GM23338 (cell line): ENCODE measurements around the gene NUFIP2. TPM values are rescaled to one million over a fixed set of nuclear protein-coding genes. Genes with fewer than 3 reads are reported as not detected.

Source experiments
- ATAC-seq: fragments of 200-7000 bp; cut with Tn5 transposase; 3 replicates; pipeline ENCODE4 v1.9.1; 2020
- DNase-seq: peaks from one replicate; pipeline ENCODE4 v3.0.0-alpha.2; 2015; ENCODE audit warnings: low spot score
- H2AFZ ChIP-seq: fragments of 200-600 bp; sonication (generic); 2 replicates; pipeline ENCODE4 v1.8.0; 2016; ENCODE audit warnings: antibody characterized with exemption, mild to moderate bottlenecking, moderate library complexity
- H3F3A ChIP-seq: fragments of 200-600 bp; sonication (generic); replicated peaks from 2 replicates; pipeline ENCODE4 v1.8.0; 2017; ENCODE audit warnings: antibody characterized with exemption, mixed run types, low read depth
- H3K27ac ChIP-seq: fragments of 200-600 bp; sonication (generic); 2 replicates; pipeline ENCODE4 v1.6.1; 2016; ENCODE audit warnings: low read depth
- H3K27me3 ChIP-seq: fragments of 200-600 bp; sonication (generic); 2 replicates; pipeline ENCODE4 v1.8.0; 2016; ENCODE audit warnings: mild to moderate bottlenecking, mixed run types, moderate library complexity; ENCODE audit not compliant: insufficient read depth
- H3K36me3 ChIP-seq: fragments of 200-600 bp; sonication (generic); 2 replicates; pipeline ENCODE4 v1.8.0; 2016; ENCODE audit warnings: mild to moderate bottlenecking; ENCODE audit not compliant: insufficient read depth
- H3K4me1 ChIP-seq: fragments of 200-600 bp; sonication (generic); 2 replicates; pipeline ENCODE4 v1.8.0; 2016; ENCODE audit warnings: mild to moderate bottlenecking, moderate library complexity; ENCODE audit not compliant: insufficient read depth
- H3K4me2 ChIP-seq: fragments of 200-600 bp; sonication (generic); 2 replicates; pipeline ENCODE4 v1.7.1; 2017; ENCODE audit warnings: mixed run types
- H3K4me3 ChIP-seq: fragments of 200-600 bp; sonication (generic); 2 replicates; pipeline ENCODE4 v1.6.1; 2016; ENCODE audit warnings: mixed run types
- H3K79me2 ChIP-seq: fragments of 200-600 bp; sonication (generic); replicated peaks from 2 replicates; pipeline ENCODE4 v1.8.0; 2017; ENCODE audit warnings: mild to moderate bottlenecking; ENCODE audit not compliant: insufficient read depth
- H3K9me2 ChIP-seq: fragments of 200-600 bp; sonication (generic); 2 replicates; pipeline ENCODE4 v1.8.0; 2017; ENCODE audit not compliant: insufficient read depth
- H4K20me1 ChIP-seq: fragments of 200-600 bp; sonication (generic); replicated peaks from 2 replicates; pipeline ENCODE4 v1.8.0; 2017; ENCODE audit warnings: mild to moderate bottlenecking; ENCODE audit not compliant: insufficient read depth
- H3K27ac Mint-ChIP-seq: 2 replicates; pipeline ENCODE4 v1.8.0; 2020; ENCODE audit warnings: inconsistent platforms, mild to moderate bottlenecking, moderate library complexity, mixed read lengths
- H3K27me3 Mint-ChIP-seq: 3 replicates; pipeline ENCODE4 v1.8.0; 2022; ENCODE audit warnings: low read depth, mild to moderate bottlenecking, moderate library complexity, mixed read lengths, inconsistent platforms; ENCODE audit not compliant: insufficient read depth, poor library complexity
- H3K36me3 Mint-ChIP-seq: 3 replicates; pipeline ENCODE4 v1.8.0; 2021; ENCODE audit warnings: low read depth, mild to moderate bottlenecking, inconsistent platforms, moderate library complexity, mixed read lengths
- H3K4me1 Mint-ChIP-seq: 3 replicates; pipeline ENCODE4 v1.8.0; 2020; ENCODE audit warnings: mild to moderate bottlenecking, inconsistent platforms, mixed read lengths
- H3K4me3 Mint-ChIP-seq: 3 replicates; pipeline ENCODE4 v1.8.0; 2021; ENCODE audit warnings: moderate library complexity, mild to moderate bottlenecking, inconsistent platforms, mixed read lengths
- H3K9me3 Mint-ChIP-seq: 3 replicates; pipeline ENCODE4 v1.8.0; 2020; ENCODE audit warnings: moderate library complexity, mild to moderate bottlenecking, inconsistent platforms, mixed read lengths
- CREB1 ChIP-seq: fragments of 250-450 bp; sonication (Bioruptor Pico); IDR thresholded peaks from 2 replicates; pipeline ENCODE4 v1.5.0; 2020; ENCODE audit warnings: low read depth, mild to moderate bottlenecking, moderate library complexity
- CTCF ChIP-seq, 2 experiments: fragments of 200-600 bp in 1 of 2; sonication (generic) in 1 of 2; conservative IDR thresholded peaks; 2 replicates each; pipeline versions ENCODE4 v1.5.1 to v1.6.1; 2016 to 2017; ENCODE audit warnings: antibody characterized with exemption in 2 of 2, low read depth in 2 of 2, mild to moderate bottlenecking in 2 of 2, moderate library complexity in 1 of 2
- EZH2phosphoT487 ChIP-seq: fragments of 200-600 bp; sonication (generic); IDR thresholded peaks from one replicate; pipeline ENCODE4 v1.8.1; 2018; ENCODE audit warnings: antibody characterized with exemption; ENCODE audit not compliant: unreplicated experiment
- NANOG ChIP-seq: IDR thresholded peaks from 2 replicates; pipeline ENCODE4 v1.6.1; 2016; ENCODE audit warnings: antibody characterized with exemption, borderline replicate concordance
- POLR2AphosphoS5 ChIP-seq: IDR thresholded peaks from 2 replicates; pipeline ENCODE4 v1.6.1; 2016; ENCODE audit warnings: antibody characterized with exemption, low read depth
- ZNF331 ChIP-seq: fragments of 250-450 bp; sonication (Bioruptor Pico); IDR thresholded peaks from 2 replicates; pipeline ENCODE4 v1.5.0; 2020; ENCODE audit warnings: low read depth, mild to moderate bottlenecking, moderate library complexity
- ZNF462 ChIP-seq: fragments of 250-450 bp; sonication (Bioruptor Pico); IDR thresholded peaks from 2 replicates; pipeline ENCODE4 v1.5.0; 2020; ENCODE audit warnings: mild to moderate bottlenecking, moderate library complexity
- polyA plus RNA-seq: library from polyadenylated mRNA; unstranded; fragments of >200 nt; fragmentation: Nextera tagmentation; extraction: Ambion mirVana; gene quantifications from 2 replicates; pipeline ENCODE4 v1.2.1, GENCODE V29; 2016
- total RNA-seq: library from RNA; depleted of rRNA; stranded (reverse); fragments of >200 nt; shearing (Covaris generic); gene quantifications from 2 replicates; pipeline ENCODE4 v1.2.3, GENCODE V29; 2014

The NUFIP2 gene
- total and polyA plus RNA-seq, 2 experiments from 2014 or later, result 22.2 to 88.5 TPM

- peaks cover 3% of the 10 kb centered on the region; the same call in 1 of the 2 replicates for H3F3A ChIP-seq
- Mint-ChIP-seq H3K4me3 (no peak overlapping the region), H3K9me3 (no peaks in the 10 kb centered on the region), H3K4me1 (no peaks in the 10 kb centered on the region), H3K36me3 (no peaks in the 10 kb centered on the region), H3K27me3 (peaks cover 3% of the 10 kb centered on the region), H3K27ac (no peak overlapping the region)
- H3K79me2 ChIP-seq, result no peaks in the 10 kb centered on the region
- DNase-seq, result peak; percentile 70
- H4K20me1 ChIP-seq, result peaks cover 18% of the 10 kb centered on the region
- TF ChIP-seq CTCF (conservative IDR thresholded peaks at IDR 0.05; ENCODE audit: low read depth in 2 of 2) (peak; percentile 45 to 68), CREB1 (CRISPR knock-in tag) (no peak)
- no peaks in the 10 kb centered on the region for H3K36me3 ChIP-seq
- H3K27me3 ChIP-seq, result no peaks in the 10 kb centered on the region
- no peak overlapping the region for H3K27ac ChIP-seq
- no peaks in the 10 kb centered on the region for H3K4me1 ChIP-seq
- no peak overlapping the region for H2AFZ ChIP-seq
- H3K4me2 ChIP-seq, result no peak overlapping the region
- no peaks in the 10 kb centered on the region; the same call in 1 of the 2 replicates for H3K9me2 ChIP-seq
- peak; percentile 65 for ATAC-seq
- H3K4me3 ChIP-seq, result no peak overlapping the region
These were observed 41.7 kb downstream of the NUFIP2 start for GRCh38 chr17:29252101-29252791.

GRCh38 chr17:29251184-29251583, 42.8 kb downstream of the NUFIP2 start:
- peaks cover 10% of the 10 kb centered on the region for H4K20me1 ChIP-seq
- no peaks in the 10 kb centered on the region; the same call in 1 of the 2 replicates for H3K9me2 ChIP-seq
- H3K4me2 ChIP-seq, result no peak overlapping the region
- TF ChIP-seq NANOG, result no peak
- no peak for TF ChIP-seq EZH2phosphoT487
- TF ChIP-seq CTCF (conservative IDR thresholded peaks at IDR 0.05; ENCODE audit: low read depth in 2 of 2), result no peak
- TF ChIP-seq POLR2AphosphoS5, result no peak
- no peak for TF ChIP-seq ZNF331 (CRISPR knock-in tag)
- no peak for TF ChIP-seq ZNF462
- H3F3A ChIP-seq, result peaks cover 2% of the 10 kb centered on the region; the same call in 1 of the 2 replicates
- no peaks in the 10 kb centered on the region for H3K9me3 Mint-ChIP-seq
- H3K27ac Mint-ChIP-seq, result no peak overlapping the region
- H3K4me3 Mint-ChIP-seq, result no peak overlapping the region
- peaks cover 3% of the 10 kb centered on the region for H3K27me3 Mint-ChIP-seq
- no peak overlapping the region for H2AFZ ChIP-seq
- H3K79me2 ChIP-seq, result no peaks in the 10 kb centered on the region
- peaks cover 3% of the 10 kb centered on the region; the same call in 1 of the 3 replicates for H3K4me1 Mint-ChIP-seq
- H3K36me3 ChIP-seq, result no peaks in the 10 kb centered on the region
- H3K27me3 ChIP-seq, result no peaks in the 10 kb centered on the region
- H3K27ac ChIP-seq, result no peak overlapping the region
- H3K4me3 ChIP-seq, result no peak overlapping the region
- DNase-seq (no peak), ATAC-seq (no peak)
- H3K36me3 Mint-ChIP-seq, result no peaks in the 10 kb centered on the region
- H3K4me1 ChIP-seq, result no peaks in the 10 kb centered on the region
